Measurements from ENCODE around the gene ZFTA.

The ZFTA gene

DNA sequence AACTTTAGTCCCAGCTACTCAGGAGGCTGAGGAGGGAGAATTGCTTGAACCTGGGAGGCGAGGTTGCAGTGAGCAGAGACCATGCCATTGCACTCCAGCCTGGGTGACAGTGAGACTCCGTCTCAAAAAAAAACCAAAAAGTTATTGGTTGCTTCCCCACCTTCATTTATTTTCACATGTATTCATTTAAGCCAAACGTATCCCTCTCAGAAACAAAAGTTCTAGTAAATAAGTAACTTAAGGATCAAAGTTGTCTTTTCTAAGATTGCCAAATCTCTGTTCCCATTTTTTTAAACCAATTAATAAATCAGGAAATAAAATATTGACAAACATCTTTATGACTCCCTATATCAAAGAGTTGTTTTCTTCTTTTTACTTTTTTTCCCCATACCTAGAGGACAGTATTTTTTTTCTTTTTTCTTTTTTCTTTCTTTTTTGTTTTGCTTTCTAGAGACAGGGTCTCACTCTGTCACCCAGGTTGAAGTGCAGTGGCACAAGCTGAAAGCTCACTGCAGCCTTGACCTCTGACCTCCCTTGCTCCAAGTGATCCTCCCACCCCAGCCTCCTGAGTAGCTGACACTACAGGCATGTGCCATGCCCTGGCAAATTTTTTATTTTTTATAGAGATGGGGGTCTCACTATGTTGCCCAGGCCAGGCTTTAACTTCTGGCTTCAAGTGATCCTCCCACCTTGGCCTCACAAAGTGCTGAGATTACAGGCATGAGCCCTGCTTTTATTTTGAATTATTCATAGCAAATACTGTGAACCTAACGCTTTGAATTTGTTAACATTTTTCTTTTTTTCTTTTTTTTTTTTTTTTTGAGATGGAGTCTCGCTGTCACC is 11.4 kb downstream of the ZFTA start:
- in situ Hi-C loops (cut with MboI; ENCODE audit: low sequenced_read_pairs): no loop called here

DNA sequence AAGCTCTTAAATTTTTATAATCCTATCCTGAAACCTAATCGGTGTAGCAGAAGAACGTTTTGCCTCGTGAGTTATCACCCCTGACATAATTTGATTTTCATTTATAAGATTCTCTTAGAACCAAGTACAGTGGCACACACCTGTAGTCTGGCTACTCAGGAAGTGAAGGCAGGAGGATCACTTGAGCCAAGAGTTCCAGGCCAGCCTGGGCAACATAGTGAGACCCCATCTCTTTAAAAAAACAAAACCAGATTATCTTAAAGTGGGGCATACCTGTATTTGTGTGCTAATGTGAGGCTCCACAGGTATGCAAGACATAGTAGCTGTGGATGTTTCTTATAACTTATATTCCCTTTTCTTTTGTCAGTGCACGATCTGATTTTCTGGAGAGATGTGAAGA is 19.0 kb downstream of the ZFTA start:
- in situ Hi-C loops (cut with MboI; ENCODE audit: low sequenced_read_pairs): no loop called here

- in situ Hi-C loops (cut with MboI; ENCODE audit: low sequenced_read_pairs): no loop called here
Observed at GRCh38 chr11:63747011-63747410, 21.6 kb downstream of the ZFTA start.

DNA sequence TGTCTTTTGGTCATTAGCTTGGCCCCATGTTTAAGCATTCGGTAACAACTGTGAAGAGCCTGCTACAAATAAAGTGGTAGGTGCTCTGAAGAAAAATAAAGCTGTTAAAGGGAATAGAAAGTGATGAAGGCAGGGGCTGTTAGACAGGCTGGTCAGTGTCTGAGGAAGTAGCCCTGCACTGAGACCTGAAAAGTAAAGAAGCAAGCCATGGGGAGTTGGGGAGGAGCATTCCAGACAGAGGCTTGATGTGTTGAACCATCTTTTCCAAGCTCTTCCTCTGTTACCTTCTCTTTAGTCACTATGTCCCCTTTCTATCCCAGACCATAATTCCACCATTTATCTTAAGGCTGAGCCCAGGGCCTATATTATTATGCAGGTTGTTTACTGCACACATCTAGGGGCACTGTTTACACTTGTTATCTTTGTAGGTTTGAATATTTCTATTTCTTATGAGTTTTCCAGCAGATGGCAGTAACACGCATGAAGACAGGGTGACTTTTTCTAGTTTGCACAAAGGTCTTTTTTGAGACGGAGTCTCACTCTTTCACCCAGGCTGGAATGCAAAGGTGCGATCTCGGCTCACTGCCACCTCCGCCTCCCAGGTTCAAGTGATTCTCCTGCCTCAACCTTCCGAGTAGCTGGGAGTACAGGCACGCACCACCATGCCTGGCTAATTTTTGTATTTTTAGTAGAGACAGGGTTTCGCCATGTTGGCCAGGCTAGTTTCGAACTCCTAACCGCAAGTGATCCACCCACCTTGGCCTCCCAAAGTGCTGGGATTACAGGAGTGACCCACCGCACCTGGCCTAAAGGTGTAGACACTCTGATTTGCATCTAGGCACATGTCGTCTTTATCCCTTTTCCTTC is 23.0 kb downstream of the ZFTA start:
- in situ Hi-C loops (cut with MboI; ENCODE audit: low sequenced_read_pairs): no loop called here

- in situ Hi-C loops (cut with MboI; ENCODE audit: low sequenced_read_pairs): no loop called here
Observed at GRCh38 chr11:63738720-63739360, 29.7 kb downstream of the ZFTA start.

DNA sequence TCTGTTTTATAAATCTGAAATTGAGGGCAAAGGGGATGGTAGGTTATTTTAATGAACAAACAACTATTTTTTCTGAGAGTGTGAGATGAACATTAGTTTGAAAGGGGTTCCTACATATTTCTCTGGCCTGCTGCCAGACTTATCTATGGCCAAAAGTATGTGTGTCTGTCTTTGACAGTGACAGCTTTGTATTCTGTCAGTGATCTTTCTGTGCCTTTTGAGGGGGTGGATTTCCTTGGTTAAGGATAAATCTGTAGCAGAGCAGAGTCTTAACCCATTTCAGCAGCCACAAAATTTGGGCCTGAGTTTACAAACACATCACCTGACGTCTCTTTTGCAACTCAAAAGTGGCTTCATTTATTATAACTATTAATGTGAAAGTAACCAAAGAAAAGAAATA is 30.9 kb downstream of the ZFTA start:
- in situ Hi-C loops (cut with MboI; ENCODE audit: low sequenced_read_pairs): no loop called here

DNA sequence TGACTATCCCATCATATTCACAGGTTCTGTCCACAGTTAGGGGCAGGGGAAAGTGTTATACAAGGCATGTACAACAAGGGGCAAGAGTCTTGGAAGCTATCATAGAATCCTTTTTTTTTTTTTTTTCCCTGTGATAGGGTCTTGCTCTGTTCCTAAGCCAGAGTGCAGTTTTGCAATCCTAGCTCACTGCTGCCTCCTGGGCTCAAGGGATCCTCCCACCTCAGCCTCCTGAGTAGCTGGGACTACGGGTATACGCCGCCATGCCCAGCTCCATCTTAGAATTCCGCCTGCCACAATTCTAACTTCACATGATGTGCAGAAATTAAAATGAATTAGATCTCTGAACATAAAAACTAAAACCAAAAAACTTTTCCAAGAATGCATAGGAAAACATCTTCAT is 31.7 kb downstream of the ZFTA start:
- in situ Hi-C loops (cut with MboI; ENCODE audit: low sequenced_read_pairs): no loop called here

DNA sequence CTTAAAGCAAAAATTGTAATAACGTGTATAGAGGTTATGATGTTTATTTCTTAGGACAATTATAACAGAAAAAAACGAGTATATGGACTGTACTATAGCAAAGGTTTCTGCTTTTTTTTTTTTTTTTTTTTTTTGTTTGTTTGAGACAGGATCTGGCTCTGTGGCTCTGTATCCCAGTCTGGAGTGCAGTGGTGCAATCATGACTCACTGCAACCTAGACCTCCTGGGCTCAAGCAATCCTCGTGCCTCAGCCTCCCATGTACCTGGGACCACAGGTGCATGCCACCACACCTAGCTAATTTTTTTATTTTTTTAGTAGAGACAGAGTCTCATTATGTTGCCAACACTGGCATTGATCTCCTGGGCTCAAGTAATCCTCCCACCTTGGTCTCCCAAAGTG is 39.2 kb downstream of the ZFTA start:
- in situ Hi-C loops (cut with MboI; ENCODE audit: low sequenced_read_pairs): no loop called here

DNA sequence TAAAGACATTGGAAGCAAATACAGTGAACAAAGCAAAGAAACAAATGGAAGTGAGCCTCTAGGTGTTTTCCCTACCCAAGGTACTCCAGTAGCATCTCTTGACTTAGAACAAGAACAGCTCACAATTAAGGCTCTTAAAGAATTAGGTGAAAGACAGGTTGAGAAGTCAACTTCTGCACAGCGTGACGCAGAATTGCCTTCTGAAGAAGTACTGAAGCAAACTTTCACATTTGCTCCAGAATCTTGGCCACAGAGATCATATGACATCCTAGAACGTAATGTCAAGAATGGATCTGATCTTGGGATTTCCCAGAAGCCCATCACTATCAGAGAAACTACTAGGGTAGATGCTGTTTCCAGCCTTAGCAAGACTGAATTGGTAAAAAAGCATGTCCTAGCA is 48.0 kb downstream of the ZFTA start:
- in situ Hi-C loops (cut with MboI; ENCODE audit: low sequenced_read_pairs): no loop called here

DNA sequence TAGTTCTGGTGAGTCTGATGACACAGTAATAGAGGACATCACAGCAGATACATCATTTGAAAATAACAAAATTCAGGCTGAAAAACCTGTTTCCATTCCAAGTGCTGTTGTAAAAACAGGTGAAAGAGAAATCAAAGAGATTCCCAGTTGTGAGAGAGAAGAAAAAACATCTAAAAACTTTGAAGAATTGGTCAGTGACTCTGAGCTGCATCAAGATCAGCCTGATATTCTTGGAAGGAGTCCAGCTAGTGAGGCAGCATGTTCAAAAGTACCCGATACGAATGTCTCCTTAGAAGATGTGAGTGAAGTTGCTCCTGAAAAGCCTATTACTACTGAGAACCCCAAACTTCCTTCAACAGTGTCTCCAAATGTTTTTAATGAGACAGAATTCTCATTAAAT is 48.6 kb downstream of the ZFTA start:
- in situ Hi-C loops (cut with MboI; ENCODE audit: low sequenced_read_pairs): no loop called here

DNA sequence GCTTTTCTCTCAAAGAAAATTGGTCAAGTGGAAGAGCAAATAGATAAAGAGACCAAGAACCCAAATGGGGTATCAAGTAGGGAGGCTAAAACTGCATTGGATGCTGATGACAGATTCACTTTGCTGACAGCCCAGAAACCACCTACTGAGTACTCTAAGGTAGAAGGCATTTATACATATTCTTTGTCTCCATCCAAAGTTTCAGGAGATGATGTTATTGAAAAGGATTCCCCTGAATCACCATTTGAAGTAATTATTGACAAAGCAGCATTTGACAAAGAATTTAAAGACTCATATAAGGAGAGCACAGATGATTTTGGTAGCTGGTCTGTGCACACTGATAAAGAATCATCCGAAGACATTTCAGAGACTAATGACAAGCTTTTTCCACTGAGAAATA is 49.6 kb downstream of the ZFTA start:
- in situ Hi-C loops (cut with MboI; ENCODE audit: low sequenced_read_pairs): no loop called here
